Measurements from ENCODE around the gene PSG11.

The PSG11 gene

GRCh38 chr19:42965176-42965575, 61.1 kb downstream of the PSG11 start:
- TF ChIP-seq EP300 (IDR thresholded peaks at IDR 0.05; ENCODE audit: borderline replicate concordance) (no peak), REST (IDR thresholded peaks at IDR 0.05; ENCODE audit: low read depth) (no peak), YY1 (IDR thresholded peaks at IDR 0.05; ENCODE audit: low read depth) (no peak), MAX (IDR thresholded peaks at IDR 0.05) (no peak), USF1 (IDR thresholded peaks at IDR 0.05) (no peak), FOXM1 (IDR thresholded peaks at IDR 0.05; ENCODE audit: borderline replicate concordance, low read depth) (no peak), RAD21 (IDR thresholded peaks at IDR 0.05; ENCODE audit: low read depth) (no peak), TCF12 (IDR thresholded peaks at IDR 0.05; ENCODE audit: low read depth) (no peak), TEAD4 (IDR thresholded peaks at IDR 0.05) (no peak), NFIC (IDR thresholded peaks at IDR 0.05) (no peak), ZBTB7A (IDR thresholded peaks at IDR 0.05; ENCODE audit: low read depth) (no peak), CREB1 (IDR thresholded peaks at IDR 0.05; ENCODE audit: low read depth) (no peak), TAF1 (IDR thresholded peaks at IDR 0.05; ENCODE audit: low read depth) (no peak), CEBPB (IDR thresholded peaks at IDR 0.05) (no peak), EGR1 (IDR thresholded peaks at IDR 0.05) (no peak)

DNA sequence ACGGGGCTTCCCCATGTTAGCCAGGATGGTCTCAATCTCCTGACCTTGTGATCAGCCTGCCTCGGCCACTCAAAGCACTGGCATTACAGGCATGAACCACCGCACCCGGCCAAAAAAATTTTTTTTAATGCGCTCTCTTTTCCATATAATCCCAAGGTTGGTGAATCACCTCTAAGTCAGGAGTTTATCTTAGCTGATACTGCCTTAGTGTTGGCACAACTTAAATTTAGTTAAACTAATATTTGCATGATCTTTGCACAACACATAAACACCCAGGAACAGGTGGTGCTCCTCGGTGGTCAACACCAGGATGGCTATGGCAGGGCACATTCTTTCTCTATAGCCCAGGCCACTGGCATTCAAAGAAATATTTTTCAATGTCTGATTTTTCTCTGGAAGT, 65.2 kb downstream of the PSG11 start:
- TF ChIP-seq USF1 (IDR thresholded peaks at IDR 0.05) (no peak), TEAD4 (IDR thresholded peaks at IDR 0.05) (no peak), EP300 (IDR thresholded peaks at IDR 0.05; ENCODE audit: borderline replicate concordance) (no peak), FOXM1 (IDR thresholded peaks at IDR 0.05; ENCODE audit: borderline replicate concordance, low read depth) (no peak), ZBTB7A (IDR thresholded peaks at IDR 0.05; ENCODE audit: low read depth) (no peak), NFIC (IDR thresholded peaks at IDR 0.05) (no peak), EGR1 (IDR thresholded peaks at IDR 0.05) (no peak), MAX (IDR thresholded peaks at IDR 0.05) (no peak), CEBPB (IDR thresholded peaks at IDR 0.05) (no peak), TCF12 (IDR thresholded peaks at IDR 0.05; ENCODE audit: low read depth) (no peak), CREB1 (IDR thresholded peaks at IDR 0.05; ENCODE audit: low read depth) (no peak), TAF1 (IDR thresholded peaks at IDR 0.05; ENCODE audit: low read depth) (no peak), RAD21 (IDR thresholded peaks at IDR 0.05; ENCODE audit: low read depth) (no peak)

Measured in Ishikawa (cell line).